IPS-18c (cell line): ENCODE measurements around the gene LRRC8E.
"Not testable (repeated sequence)": the region's sequence is repeated elsewhere in the genome, so short reads cannot be mapped to it uniquely, and the experiment has no call there.

Experiments used
- H3K4me3 ChIP-seq: 2 replicates; pipeline ENCODE4 v1.7.0; 2013; ENCODE audit warnings: low read depth, mild to moderate bottlenecking, low read length, moderate library complexity; ENCODE audit not compliant: insufficient read depth
- H3K9me3 ChIP-seq: one replicate; pipeline ENCODE4 v1.6.1; 2013; ENCODE audit warnings: mild to moderate bottlenecking, low read length, moderate library complexity; ENCODE audit not compliant: control insufficient read depth, insufficient read depth

Gene LRRC8E

DNA sequence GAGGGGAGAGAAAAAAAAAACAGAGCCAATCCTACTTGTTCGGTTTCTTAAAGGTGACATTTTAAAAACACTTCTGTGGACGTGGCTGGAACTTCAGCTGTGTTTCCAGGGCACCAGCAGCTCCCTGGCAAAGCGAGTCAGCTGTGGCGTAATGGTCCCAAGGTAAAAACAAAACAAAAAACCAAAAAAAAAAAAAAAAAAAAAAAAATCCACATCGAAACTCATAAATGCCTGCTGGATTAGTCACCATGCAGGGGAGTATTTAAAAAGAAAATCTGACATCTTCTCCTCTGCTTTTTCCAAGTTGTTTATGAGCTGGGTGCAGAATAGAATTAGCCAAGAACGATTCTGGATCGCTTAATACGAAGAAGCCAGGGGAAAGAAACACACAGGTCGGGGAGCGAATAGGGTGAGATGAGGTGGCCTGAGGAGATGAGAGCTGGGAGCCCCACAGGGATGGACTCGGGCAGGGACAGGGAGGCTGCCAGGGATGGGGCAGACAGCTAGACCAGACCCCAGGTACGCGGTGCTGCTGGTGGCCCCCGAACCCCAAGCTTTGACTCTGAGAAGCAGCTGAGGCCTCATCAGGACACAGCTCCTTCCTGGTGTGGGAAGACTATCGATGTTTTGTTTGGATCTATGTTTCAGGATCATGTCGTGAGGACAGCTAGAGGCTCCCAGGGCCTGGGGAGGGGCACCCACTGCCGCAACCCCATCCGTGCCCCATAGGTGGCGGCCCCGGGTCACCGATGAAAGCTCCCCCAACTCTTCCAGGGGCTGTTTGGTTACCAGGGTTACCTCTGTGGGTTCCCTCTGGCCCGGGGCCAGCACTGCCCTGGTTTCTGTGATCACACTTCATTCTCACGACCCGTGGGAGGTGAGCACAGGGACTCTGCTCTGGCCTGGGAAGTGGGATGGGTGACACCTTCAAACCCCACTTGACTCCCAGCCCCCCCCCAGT lies 40.7 kb downstream of the LRRC8E start:
- no peak overlapping the region for H3K4me3 ChIP-seq
- H3K9me3 ChIP-seq = no peaks in the 10 kb centered on the region

DNA sequence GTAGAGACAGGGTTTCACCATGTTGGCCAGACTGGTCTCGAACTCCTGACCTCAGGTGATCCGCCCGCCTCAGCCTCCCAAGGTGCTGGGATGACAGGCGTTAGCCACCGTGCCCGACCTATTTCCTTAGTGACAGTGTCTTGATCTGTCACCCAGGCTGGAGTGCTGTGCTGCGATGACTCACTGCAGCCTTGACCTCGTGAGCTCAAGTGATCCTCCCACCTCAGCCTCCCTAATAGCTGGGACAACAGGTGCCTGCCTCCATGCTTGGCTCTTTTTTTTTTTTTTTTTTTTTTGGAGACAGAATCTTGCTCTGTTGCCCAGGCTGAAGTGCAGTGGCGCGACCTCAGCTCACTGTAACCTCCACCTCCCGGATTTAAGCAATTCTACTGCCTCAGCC lies 41.7 kb downstream of the LRRC8E start:
- not testable (repeated sequence) for H3K9me3 ChIP-seq, H3K4me3 ChIP-seq

DNA sequence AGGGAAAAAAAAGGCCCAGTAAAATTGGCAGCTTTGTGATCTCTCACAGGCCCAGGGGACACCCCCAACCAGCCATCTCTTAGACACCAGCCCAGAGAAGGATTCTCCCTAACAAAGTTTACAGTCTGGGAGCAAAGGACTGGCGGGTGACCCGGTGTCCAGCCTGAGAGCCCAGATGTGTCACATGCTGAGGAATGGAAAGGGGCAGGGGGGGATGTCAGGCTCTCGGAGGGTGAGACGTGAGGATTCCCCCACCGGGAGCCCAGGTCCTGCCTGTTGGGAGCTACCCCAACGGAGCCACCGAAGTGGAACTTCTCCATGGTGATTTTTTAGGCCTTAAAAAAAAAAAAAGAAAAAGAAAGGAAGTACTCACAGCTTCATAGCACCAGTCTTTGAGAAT lies 42.5 kb downstream of the LRRC8E start:
- Histone ChIP-seq H3K9me3 (no peaks in the 10 kb centered on the region), H3K4me3 (no peak overlapping the region)

DNA sequence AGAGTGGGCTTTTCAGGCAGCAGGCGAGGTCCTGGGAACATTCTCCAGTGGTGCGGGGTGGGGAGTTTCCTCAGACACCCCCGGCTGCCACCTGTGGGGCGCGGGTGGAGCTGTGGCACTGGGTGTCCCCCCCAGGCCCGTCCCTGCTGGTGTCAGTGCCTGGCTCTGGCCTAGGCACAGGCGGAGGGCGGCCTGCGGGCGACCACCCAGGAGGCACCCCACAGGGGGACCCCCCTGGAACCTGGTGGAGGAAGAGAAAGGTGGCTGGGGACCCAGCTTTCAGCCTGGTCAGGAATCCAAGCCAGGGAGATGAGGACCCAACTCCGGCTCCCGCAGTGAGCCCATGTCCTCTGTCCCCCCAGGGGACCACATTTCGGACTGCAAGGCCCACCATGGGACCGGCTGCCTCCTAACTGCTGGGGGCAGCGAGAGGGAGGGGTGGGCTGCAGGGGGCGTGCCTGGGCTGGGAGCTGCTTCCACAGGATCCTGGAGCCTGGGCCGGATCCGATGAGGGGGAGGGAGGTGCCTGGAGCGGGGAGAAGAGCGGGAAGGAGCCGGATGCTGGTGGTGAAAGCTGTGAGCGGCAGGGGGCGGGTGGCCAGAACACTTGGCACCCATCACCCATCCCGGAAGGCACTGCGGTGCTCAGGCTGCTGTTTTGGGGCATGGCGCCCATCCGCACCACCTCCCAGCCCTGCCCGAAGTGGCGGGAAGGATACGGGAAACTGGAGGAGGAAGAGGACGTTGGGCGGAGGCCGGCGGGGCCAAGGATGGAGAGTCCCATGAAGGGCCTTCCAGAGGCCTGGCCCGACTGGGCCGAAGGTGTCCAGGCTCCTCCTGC lies 43.1 kb downstream of the LRRC8E start:
- no peak overlapping the region for H3K4me3 ChIP-seq
- H3K9me3 ChIP-seq = no peaks in the 10 kb centered on the region

GRCh38 chr19:7932276-7932929 lies 44.1 kb downstream of the LRRC8E start:
- no peak overlapping the region for H3K4me3 ChIP-seq
- no peaks in the 10 kb centered on the region for H3K9me3 ChIP-seq

DNA sequence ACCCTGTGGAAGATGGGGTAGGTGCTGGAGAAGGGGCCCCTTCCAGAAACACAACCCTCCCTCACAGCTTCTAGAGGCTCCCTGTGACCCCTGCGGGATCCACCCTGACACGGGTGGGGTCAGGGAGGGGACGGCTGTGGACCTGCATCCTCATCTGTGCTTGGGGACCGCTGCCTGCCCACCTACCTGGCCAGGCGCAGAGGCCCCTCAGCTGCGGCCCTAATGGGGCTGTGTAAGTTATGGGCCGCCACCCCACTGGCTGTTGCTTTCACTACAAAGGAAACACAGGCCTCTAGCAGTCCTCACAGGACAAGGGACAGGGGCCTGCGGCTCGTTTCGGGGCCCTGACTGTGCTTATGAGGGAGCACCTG lies 44.6 kb downstream of the LRRC8E start:
- Histone ChIP-seq H3K9me3 (no peaks in the 10 kb centered on the region), H3K4me3 (no peak overlapping the region)

DNA sequence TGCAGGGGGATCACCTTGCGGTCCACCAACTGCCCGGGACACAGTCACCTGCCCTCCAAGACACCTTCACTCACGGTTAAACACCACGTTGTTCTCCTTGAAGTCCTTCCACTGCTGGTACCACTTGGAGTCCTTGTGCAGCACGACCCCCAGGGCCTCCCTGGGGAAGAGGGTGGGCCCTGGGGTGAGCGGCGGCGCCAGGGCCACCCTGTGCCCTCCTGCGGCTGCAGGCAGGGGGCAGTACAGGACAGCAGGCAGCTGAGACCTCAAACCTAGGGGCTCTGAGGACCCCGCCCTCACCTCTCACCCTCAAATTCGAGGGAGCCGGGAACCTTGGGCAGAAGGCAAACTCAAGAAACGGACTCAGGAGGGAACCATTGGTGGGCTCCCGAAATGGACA lies 45.1 kb downstream of the LRRC8E start:
- Histone ChIP-seq H3K4me3 (no peak overlapping the region), H3K9me3 (no peaks in the 10 kb centered on the region)

GRCh38 chr19:7933828-7934725 lies 45.8 kb downstream of the LRRC8E start:
- no peaks in the 10 kb centered on the region for H3K9me3 ChIP-seq

GRCh38 chr19:7934766-7935165 lies 46.5 kb downstream of the LRRC8E start:
- Histone ChIP-seq H3K9me3 (no peaks in the 10 kb centered on the region), H3K4me3 (no peak overlapping the region)

More at GRCh38 chr19:7933828-7934725, 45.8 kb downstream of the LRRC8E start:
- no peak overlapping the region for H3K4me3 ChIP-seq

DNA sequence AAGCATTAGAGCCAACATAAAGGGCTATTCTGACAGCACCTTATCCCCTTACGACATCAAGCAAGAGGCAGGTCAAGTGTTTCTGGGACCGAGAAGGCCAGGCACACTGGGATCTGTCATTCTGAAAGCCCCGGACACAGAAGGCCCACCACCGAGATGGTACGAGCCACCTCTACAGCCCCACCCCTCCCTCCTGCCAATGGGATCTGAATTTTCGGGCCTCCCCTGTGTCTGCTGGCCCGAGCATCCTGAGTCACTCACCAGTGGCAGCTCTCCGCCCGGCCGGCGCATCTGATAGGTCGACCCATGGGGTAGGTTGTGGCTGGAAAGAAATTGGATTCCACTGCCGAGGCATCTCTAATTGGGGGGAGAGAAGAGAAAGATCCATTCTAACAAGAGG lies 52.5 kb downstream of the LRRC8E start:
- no peaks in the 10 kb centered on the region for H3K9me3 ChIP-seq
- H3K4me3 ChIP-seq = no peak overlapping the region

DNA sequence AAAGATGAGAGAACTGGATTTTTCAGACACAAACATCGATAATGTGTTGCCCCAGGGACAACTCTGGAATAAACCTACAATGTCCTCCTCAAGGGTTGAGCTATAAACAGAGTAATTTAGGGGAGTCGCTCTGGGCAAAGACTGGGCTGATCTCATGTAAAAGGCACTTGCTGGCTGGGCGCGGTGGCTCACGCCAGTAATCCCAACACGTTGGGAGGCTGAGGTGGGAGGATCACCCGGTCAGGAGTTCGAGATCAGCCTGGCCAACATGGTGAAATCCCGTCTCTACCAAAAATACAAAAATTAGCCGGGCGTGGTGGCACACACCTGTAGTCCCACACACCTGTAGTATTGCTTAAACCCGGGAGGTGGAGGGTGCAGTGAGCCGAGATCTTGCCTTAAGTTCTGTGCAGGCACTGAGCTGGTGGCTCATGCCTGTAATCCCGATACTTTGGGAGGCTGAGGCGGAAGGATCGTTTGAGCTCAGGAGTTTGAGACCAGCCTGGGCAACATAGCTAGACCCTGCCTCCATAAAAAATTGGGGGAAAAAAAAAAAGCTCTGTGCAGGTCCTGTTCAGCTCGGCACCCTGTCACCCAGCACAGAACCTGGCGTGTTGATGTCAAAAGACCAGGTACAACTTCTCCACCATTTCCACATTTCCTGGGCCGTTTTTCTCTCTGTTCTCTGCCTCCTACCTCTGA lies 53.7 kb downstream of the LRRC8E start:
- Histone ChIP-seq H3K4me3 (peak overlapping the region; percentile 84; the same call in 1 of the 2 replicates), H3K9me3 (no peaks in the 10 kb centered on the region)

DNA sequence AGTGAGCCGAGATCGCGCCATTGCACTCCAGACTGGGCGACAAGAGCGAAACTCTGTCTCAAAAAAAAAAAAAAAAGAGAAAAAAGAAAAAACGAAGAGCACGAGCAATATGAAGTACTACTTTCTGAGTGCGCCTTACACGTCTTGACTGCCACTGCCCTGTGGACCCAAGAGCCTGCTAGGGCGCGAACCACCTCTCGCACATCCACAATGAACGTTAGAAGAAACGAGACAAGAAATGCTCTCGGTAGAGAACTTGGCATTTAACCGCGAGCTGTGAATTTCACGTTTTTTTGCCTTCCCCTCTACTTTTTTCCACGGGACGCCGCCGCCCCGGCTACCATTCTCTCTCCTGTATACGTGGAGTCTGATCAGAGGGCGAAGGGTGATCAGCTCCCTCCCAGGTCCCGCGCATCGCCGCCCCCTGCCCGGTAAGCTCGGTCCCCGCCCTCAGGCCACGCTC lies 54.7 kb downstream of the LRRC8E start:
- Histone ChIP-seq H3K9me3 (no peaks in the 10 kb centered on the region), H3K4me3 (peak overlapping the region; percentile 84)

DNA sequence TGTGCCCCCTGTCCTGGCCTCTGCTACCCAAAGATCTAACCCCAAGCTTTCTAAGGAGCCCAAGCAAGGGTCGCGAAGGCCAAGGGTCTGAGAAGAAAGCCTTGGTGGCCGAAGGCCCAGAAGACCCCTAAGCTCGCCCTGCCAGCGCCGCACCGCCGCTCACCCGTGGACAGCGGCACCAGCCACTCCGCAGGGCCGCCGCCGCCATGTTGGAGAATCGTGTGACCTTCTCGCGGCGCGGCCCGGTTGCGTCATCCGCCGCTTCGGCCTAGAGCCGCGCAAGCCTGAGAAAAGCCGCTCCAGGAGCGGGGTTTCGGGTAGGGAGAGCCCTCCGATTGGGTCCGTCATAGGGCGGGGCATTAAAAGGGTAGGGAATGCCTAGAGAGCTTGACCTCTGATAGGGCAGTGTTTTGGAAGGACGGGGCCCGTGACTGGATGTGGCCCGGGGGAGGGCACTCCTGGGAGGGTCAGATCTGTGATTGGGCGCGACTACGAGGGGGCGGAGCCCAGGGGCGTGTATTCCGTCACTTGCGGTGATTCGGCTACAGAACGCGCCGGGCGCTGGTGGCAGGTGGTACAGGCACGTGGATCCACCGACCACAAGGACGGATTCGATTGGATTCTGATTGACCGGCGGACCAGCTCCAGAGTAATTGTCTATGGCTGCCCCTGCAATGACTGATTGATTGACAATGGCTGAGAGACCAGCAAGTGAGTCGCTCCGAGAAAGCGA lies 55.3 kb downstream of the LRRC8E start, which contains the start of gene TIMM44:
TSS of gene TIMM44 (minus strand) at position 223 of the 733 bp plus-strand sequence. CDS start at position 208, 15 bp downstream.
- H3K9me3 ChIP-seq = no peaks in the 10 kb centered on the region
- H3K4me3 ChIP-seq = peak within 1 kb of the TSS; percentile 98

DNA sequence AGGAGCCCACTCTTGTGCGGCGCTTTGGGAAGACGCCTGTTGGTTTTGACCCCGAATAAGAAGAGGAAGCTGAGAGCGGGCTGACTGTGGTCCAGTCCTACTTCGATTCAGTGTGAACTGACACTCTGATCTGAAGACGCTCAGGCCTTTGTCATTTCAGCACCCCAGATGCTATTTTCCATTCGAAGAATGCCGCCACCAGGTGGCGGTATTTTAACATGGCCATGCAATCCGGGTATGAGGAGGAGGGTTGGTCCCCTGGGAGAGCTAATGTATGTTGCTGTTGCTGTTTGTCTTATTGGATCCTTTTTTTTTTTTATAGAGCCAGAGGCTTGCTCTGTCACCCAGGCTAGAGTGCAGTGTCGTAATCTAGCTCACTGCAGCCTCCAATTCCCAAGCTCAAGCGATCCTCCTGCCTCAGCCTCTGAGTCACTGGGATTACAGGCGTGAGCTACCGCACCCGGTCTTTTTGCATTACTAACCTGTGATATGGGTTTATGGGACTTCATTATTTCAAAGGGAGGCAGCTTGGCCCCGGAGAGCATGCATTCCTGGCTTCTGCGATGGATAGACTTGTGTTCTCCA lies 56.0 kb downstream of the LRRC8E start:
- H3K4me3 ChIP-seq = peak overlapping the region; percentile 98
- H3K9me3 ChIP-seq = no peaks in the 10 kb centered on the region

GRCh38 chr19:7947939-7948338 lies 59.6 kb downstream of the LRRC8E start:
- Histone ChIP-seq H3K4me3 (no peak overlapping the region), H3K9me3 (no peaks in the 10 kb centered on the region)
